Right lobe of liver (tissue), 6 donors: ENCODE measurements around the gene ISL2. TPM values are rescaled to one million over a fixed set of nuclear protein-coding genes. Genes with fewer than 3 reads are reported as not detected.

Source experiments
- ATAC-seq, 4 donors: fragments of 200-7000 bp; cut with Tn5 transposase; one replicate each; pipeline ENCODE4 v1.9.1; 2020; ENCODE audit warnings: mild to moderate bottlenecking in 4 of 4, moderate library complexity in 4 of 4
- DNase-seq, 3 donors: peaks; one replicate each; pipeline ENCODE4 v3.0.0-alpha.2; 2020
- H3K27ac ChIP-seq, 3 donors: fragments of 200-600 bp; one replicate each; pipeline ENCODE4 v1.8.0; 2022
- H3K27me3 ChIP-seq, 2 donors: fragments of 200-600 bp; one replicate each; pipeline ENCODE4 v1.8.0; 2022
- H3K36me3 ChIP-seq, 4 donors: fragments of 200-600 bp; sonication (generic) in 1 of 4; one replicate each; pipeline versions ENCODE4 v1.5.1 to v1.8.0; 2017 to 2022; ENCODE audit warnings: control low read depth in 1 of 4
- H3K4me1 ChIP-seq, 4 donors: fragments of 200-600 bp; sonication (generic) in 1 of 4; one replicate each; pipeline versions ENCODE4 v1.5.1 to v1.8.0; 2017 to 2022; ENCODE audit warnings: control low read depth in 1 of 4
- H3K4me3 ChIP-seq, 3 donors: fragments of 200-600 bp; one replicate each; pipeline ENCODE4 v1.8.0; 2022
- H3K9me3 ChIP-seq, 4 donors: fragments of 200-600 bp; sonication (generic) in 1 of 4; one replicate each; pipeline versions ENCODE4 v1.5.1 to v1.8.0; 2017 to 2022; ENCODE audit warnings: control low read depth in 1 of 4
- POLR2A ChIP-seq: fragments of 450-650 bp; IDR thresholded peaks from one replicate; pipeline ENCODE4 v1.6.1; 2017; ENCODE audit warnings: antibody characterized with exemption, mild to moderate bottlenecking
- whole genome bisulfite sequencing: methylation state at CpG from one replicate; pipeline ENCODE4 v1.1.6; 2018; ENCODE audit warnings: low coverage, low lambda C conversion rate; ENCODE audit not compliant: insufficient coverage; ENCODE audit errors: missing lambda C conversion rate; 5-methylcytosine and 5-hydroxymethylcytosine counted together
- intact Hi-C, 2 donors: fragments of 100-400 bp; cut with DNase I; formaldehyde crosslinking; loops; one replicate each; pipeline versions ENCODE4 v1.11.2 to v1.14.1; 2022
- total RNA-seq, 6 experiments: library from RNA; depleted of rRNA in 2 of 6; stranded (reverse); fragments of >200 nt in 2 of 6; fragmentation: NEBNext Ultra II Directional in 3 of 6; extraction: Animal tissue kit (Norgen Biotek cat#: 25700) in 3 of 6; gene quantifications; one replicate each; pipeline versions ENCODE4 v1.1.0 to v1.2.4, GENCODE V29; 2016 to 2023
- TF ChIP-seq, protein P1 (sequence below), 4 donors: fragments of 200-600 bp in 3 of 4; fragments of 450-650 bp in 1 of 4; IDR thresholded peaks; one replicate each; pipeline versions ENCODE4 v1.5.1 to v1.8.0; 2016 to 2022; ENCODE audit warnings: antibody characterized with exemption in 4 of 4, mild to moderate bottlenecking in 2 of 4
- donor health status: DM: no; HTN: yes; CAD: no.
- donor health status: DM: no; HTN: no; CAD: no.
- donor health status: DM: no; HTN: no; CAD: no.
- donor health status: DM: no; HTN: yes; CAD: no.
- donor health status: DM: no; HTN: yes; CAD: no.

ISL2 gene
- total RNA-seq, 6 experiments from 2014 or later = not detected

DNA sequence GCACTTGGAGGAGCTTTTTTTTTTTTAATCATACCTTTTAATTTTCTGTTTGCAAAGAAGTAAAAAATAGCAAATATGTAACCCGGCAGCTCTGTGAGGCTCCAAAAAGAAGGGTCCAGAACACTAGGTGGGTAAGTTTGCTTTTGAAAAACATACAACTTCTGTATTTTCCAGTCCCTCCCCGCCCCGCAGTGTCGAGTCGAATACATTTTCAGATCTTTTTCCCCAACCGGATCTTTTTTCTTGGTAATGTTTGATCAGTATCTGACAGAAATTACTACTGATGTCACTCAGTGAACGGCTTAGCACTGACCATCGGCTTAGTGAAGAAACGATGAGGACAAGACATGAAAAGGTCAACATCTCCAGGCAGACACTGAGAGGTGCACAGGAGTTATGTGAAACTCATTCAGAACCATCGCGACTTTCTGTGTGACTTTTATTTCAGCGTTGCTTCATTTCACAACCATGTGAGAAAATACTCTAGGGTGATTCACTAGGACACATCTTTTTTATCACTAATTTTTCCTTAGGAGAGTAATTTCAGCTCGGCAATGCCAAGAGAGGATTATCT lies 11.0 kb downstream of the ISL2 start:
- TF ChIP-seq, protein P1, sequence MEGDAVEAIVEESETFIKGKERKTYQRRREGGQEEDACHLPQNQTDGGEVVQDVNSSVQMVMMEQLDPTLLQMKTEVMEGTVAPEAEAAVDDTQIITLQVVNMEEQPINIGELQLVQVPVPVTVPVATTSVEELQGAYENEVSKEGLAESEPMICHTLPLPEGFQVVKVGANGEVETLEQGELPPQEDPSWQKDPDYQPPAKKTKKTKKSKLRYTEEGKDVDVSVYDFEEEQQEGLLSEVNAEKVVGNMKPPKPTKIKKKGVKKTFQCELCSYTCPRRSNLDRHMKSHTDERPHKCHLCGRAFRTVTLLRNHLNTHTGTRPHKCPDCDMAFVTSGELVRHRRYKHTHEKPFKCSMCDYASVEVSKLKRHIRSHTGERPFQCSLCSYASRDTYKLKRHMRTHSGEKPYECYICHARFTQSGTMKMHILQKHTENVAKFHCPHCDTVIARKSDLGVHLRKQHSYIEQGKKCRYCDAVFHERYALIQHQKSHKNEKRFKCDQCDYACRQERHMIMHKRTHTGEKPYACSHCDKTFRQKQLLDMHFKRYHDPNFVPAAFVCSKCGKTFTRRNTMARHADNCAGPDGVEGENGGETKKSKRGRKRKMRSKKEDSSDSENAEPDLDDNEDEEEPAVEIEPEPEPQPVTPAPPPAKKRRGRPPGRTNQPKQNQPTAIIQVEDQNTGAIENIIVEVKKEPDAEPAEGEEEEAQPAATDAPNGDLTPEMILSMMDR (IDR thresholded peaks at IDR 0.05) = no peak
- TF ChIP-seq POLR2A = no peak
- intact Hi-C loops = no loop called here
- H3K4me3 ChIP-seq = no peak overlapping the region
- peaks cover 0 to 17% (median 0%) of the 10 kb centered on the region in 4 donors for H3K4me1 ChIP-seq
- WGBS = 78% methylated on average over 13 of the region's 13 CpGs
- H3K9me3 ChIP-seq = no peaks in the 10 kb centered on the region
- no peak overlapping the region for H3K27ac ChIP-seq
- peaks cover 0 to 33% of the 10 kb centered on the region in 2 donors for H3K27me3 ChIP-seq
- no peak for ATAC-seq
- DNase-seq = no peak
- H3K36me3 ChIP-seq = no peaks in the 10 kb centered on the region

DNA sequence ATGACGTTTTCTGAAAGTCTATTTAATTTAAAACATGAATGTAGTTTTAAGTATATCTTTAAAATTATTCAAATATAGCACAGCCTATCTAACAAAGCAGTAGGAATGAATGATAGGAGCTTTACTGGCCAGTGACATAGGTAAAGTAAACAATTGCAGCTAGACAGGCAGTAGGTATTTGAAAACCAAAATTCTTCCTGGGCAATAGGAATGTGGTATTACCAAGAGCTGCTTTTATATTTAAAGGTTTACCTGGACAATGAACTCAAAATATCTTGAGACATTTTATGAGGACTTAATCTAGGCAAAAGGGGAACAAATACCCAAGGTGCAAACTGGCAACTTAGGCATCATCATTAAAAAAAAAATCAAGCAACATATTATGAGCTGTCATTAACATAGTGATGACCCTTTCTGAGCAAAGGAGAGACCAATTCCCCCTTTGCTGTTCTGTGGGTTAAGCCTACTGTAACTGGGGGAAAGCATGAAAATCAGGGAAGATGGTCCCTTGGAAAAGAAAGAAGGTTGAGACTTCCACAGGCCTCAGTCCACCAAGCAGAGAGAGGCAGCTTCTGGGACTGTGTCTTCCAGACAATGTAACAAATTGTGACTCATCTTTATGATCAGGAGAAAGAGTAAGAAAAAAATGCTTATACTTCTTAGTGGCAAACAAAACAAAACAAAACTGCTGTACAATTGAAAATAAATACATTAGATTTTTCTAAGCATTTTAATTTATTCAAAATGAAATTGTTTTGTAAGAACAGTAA lies 12.9 kb downstream of the ISL2 start:
- intact Hi-C loops = no loop called here
- Histone ChIP-seq H3K4me3 (no peak overlapping the region), H3K9me3 (no peaks in the 10 kb centered on the region), H3K27me3 (peaks cover 0 to 23% of the 10 kb centered on the region in 2 donors), H3K27ac (no peak overlapping the region), H3K36me3 (no peaks in the 10 kb centered on the region), H3K4me1 (peaks cover 0 to 11% (median 0%) of the 10 kb centered on the region in 4 donors)
- TF ChIP-seq POLR2A = no peak
- TF ChIP-seq, protein P1 (IDR thresholded peaks at IDR 0.05) = no peak
- no peak for DNase-seq
- 93% methylated on average over 1 of the region's 1 CpG for WGBS
- no peak for ATAC-seq

DNA sequence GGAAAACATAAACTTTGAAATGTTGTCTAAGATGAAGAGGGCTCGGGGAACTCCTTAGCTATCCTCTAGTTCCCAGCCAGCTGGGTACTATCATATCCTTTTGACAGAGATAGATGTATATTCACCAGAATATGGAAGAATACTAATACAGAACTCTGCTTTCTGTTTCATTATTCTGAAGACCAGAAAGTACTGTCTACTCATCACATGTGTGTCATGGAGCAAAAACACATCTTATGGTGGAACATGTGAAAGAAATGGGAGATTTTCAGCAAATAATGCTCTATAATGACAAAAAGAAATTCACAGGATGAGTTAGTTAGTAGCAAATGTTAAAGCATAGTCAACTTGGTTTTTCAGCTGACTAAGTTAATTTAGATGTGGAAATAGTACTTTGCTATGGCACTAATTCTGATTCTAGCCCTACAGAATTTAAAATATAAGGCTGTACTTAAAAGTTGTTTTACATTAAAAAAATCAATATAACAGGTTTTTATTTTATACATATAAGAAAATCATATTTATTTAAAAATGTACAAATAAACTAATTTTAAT lies 16.5 kb downstream of the ISL2 start:
- Histone ChIP-seq H3K27me3 (peaks cover 0 to 3% of the 10 kb centered on the region in 2 donors), H3K36me3 (no peaks in the 10 kb centered on the region), H3K4me3 (no peak overlapping the region), H3K4me1 (no peaks in the 10 kb centered on the region), H3K27ac (no peak overlapping the region), H3K9me3 (no peaks in the 10 kb centered on the region)
- no peak for ATAC-seq
- no peak for DNase-seq
- TF ChIP-seq, protein P1 (IDR thresholded peaks at IDR 0.05) = no peak
- TF ChIP-seq POLR2A = no peak
- WGBS = 89% methylated on average over 1 of the region's 1 CpG
- intact Hi-C loops = no loop called here

DNA sequence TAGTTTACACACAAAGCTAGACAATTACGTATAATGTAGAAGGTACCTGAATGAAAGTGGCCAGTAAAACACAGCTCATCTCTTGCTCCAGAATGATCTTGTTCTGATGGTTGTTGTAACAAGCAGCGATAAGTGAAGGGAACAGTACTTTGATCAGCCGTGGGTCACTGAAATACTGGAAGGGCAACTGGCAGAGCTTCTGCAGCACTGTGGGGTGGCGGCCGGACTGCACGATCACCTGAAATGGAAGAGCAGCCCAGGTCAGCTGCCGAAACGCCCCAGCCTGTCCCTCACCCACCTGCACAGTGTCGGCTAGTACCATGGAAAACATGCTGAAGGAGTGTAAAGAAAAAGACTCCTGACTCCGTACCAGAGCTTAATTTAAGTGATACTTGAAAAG lies 17.3 kb downstream of the ISL2 start:
- 55% methylated on average over 10 of the region's 10 CpGs for WGBS
- TF ChIP-seq POLR2A = no peak
- TF ChIP-seq, protein P1 (IDR thresholded peaks at IDR 0.05) = no peak
- Histone ChIP-seq H3K9me3 (no peaks in the 10 kb centered on the region), H3K4me3 (no peak overlapping the region), H3K27ac (no peak overlapping the region), H3K4me1 (no peaks in the 10 kb centered on the region), H3K27me3 (no peaks in the 10 kb centered on the region), H3K36me3 (no peaks in the 10 kb centered on the region)
- intact Hi-C loops = no loop called here
- ATAC-seq (peak; percentile 85 to 97 (median 90)), DNase-seq (peak; percentile 48 to 69 (median 68))
